Adipose tissue (tissue), 3 donors: ENCODE measurements around the gene CDC42EP1. TPM values are rescaled to one million over a fixed set of nuclear protein-coding genes. Genes with fewer than 3 reads are reported as not detected.
"Not testable (repeated sequence)": the region's sequence is repeated elsewhere in the genome, so short reads cannot be mapped to it uniquely, and the experiment has no call there.

Experiments
- H3K27ac ChIP-seq: one replicate; pipeline ENCODE4 v1.5.1; 2013; ENCODE audit warnings: low read depth, low read length
- WGBS, 3 donors: extraction: QIAGEN DNeasy Blood & Tissue Kit; methylation state at CpG; one replicate each; pipeline ENCODE4 v1.1.7; 2013; 5-methylcytosine and 5-hydroxymethylcytosine counted together
- polyA plus RNA-seq, 3 donors: library from polyadenylated mRNA; stranded (reverse); fragments of 200-250 nt; gene quantifications; one replicate each; pipeline ENCODE4 v1.2.3, GENCODE V29; 2013
- donor health status: healthy with polysubstance abuse.
- donor health status: Bipolar disorder and iron deficiency.
- donor health status: healthy.

CDC42EP1 gene
- polyA plus RNA-seq, result 10 to 100 TPM; 52.7 to 66.6 (median 63.3) TPM

GRCh38 chr22:37559901-37560607, at the start of gene CDC42EP1:
TSS of gene CDC42EP1 (plus strand) at chr22:37560480. CDS start at chr22:37566350, 5,870 bp downstream.
- H3K27ac ChIP-seq, result peak within 1 kb of the TSS; percentile 98

GRCh38 chr22:37511395-37512104, 48.7 kb upstream of the CDC42EP1 start:
- no peak overlapping the region for H3K27ac ChIP-seq
- whole genome bisulfite sequencing, 3 donors, result 83 to 85% (median 84%) methylated on average over 6 of the region's 6 CpGs

More at GRCh38 chr22:37559901-37560607, at the start of gene CDC42EP1:
- 3 to 12% (median 6%) methylated on average over 35 to 73 of the region's 76 CpGs for WGBS, 3 donors

- H3K27ac ChIP-seq, result no peak overlapping the region
- WGBS, 3 donors, result 50 to 92% (median 88%) methylated on average over 15 of the region's 15 CpGs
These were observed 45.7 kb upstream of the CDC42EP1 start for GRCh38 chr22:37514526-37515051.

- WGBS, 3 donors, result 83 to 93% (median 93%) methylated on average over 23 of the region's 23 CpGs
- no peak overlapping the region for H3K27ac ChIP-seq
These were observed 44.4 kb upstream of the CDC42EP1 start for GRCh38 chr22:37515901-37516300.

- 42 to 93% (median 93%) methylated on average over 1 of the region's 1 CpG for WGBS, 3 donors
- H3K27ac ChIP-seq, result no peak overlapping the region
These were observed 43.8 kb upstream of the CDC42EP1 start for GRCh38 chr22:37516456-37516855.

- H3K27ac ChIP-seq, result no peak overlapping the region
- WGBS, 3 donors, result 79 to 86% (median 85%) methylated on average over 15 of the region's 15 CpGs
These were observed 42.3 kb upstream of the CDC42EP1 start for GRCh38 chr22:37517826-37518450.

GRCh38 chr22:37518509-37519267, 41.6 kb upstream of the CDC42EP1 start:
- H3K27ac ChIP-seq, result no peak overlapping the region
- WGBS, 3 donors, result 9 to 19% (median 16%) methylated on average over 55 to 63 of the region's 63 CpGs

- no peak within 1 kb of the TSS for H3K27ac ChIP-seq
- WGBS, 3 donors, result 5 to 9% (median 7%) methylated on average over 36 to 99 of the region's 99 CpGs
These were observed 40.7 kb upstream of the CDC42EP1 start, which contains the start of gene CARD10 for GRCh38 chr22:37519268-37520195. TSS of gene CARD10 (minus strand) at chr22:37519415. CDS start at chr22:37519200, 215 bp downstream.

- WGBS, 3 donors, result 35 to 42% (median 41%) methylated on average over 10 of the region's 10 CpGs
- no peak overlapping the region for H3K27ac ChIP-seq
These were observed 39.5 kb upstream of the CDC42EP1 start for GRCh38 chr22:37520776-37521191.

GRCh38 chr22:37521236-37521739, 39.0 kb upstream of the CDC42EP1 start:
- H3K27ac ChIP-seq, result no peak overlapping the region

GRCh38 chr22:37522482-37522881, 37.8 kb upstream of the CDC42EP1 start:
- 90 to 94% (median 94%) methylated on average over 6 of the region's 6 CpGs for WGBS, 3 donors

More at GRCh38 chr22:37521236-37521739, 39.0 kb upstream of the CDC42EP1 start:
- WGBS, 3 donors, result 59 to 65% (median 63%) methylated on average over 14 of the region's 14 CpGs

GRCh38 chr22:37525073-37525745, 35.1 kb upstream of the CDC42EP1 start:
- no peak overlapping the region for H3K27ac ChIP-seq
- 49 to 83% (median 55%) methylated on average over 10 of the region's 10 CpGs for WGBS, 3 donors

More at GRCh38 chr22:37522482-37522881, 37.8 kb upstream of the CDC42EP1 start:
- no peak overlapping the region for H3K27ac ChIP-seq

GRCh38 chr22:37525746-37526350, 34.4 kb upstream of the CDC42EP1 start:
- WGBS, 3 donors, result 66 to 72% (median 71%) methylated on average over 7 of the region's 7 CpGs
- H3K27ac ChIP-seq, result no peak overlapping the region

GRCh38 chr22:37526376-37526775, 33.9 kb upstream of the CDC42EP1 start:
- H3K27ac ChIP-seq, result no peak overlapping the region
- 81 to 84% (median 83%) methylated on average over 12 of the region's 12 CpGs for WGBS, 3 donors

GRCh38 chr22:37527081-37527752, 33.1 kb upstream of the CDC42EP1 start:
- H3K27ac ChIP-seq, result not testable (repeated sequence)
- WGBS, 3 donors, result 89 to 94% (median 91%) methylated on average over 9 of the region's 9 CpGs
